Fibroblast of lung (primary cell): ENCODE data around the gene MSI2. TPM values are rescaled to one million over a fixed set of nuclear protein-coding genes. Genes with fewer than 3 reads are reported as not detected.
"Not testable (repeated sequence)": the region's sequence is repeated elsewhere in the genome, so short reads cannot be mapped to it uniquely, and the experiment has no call there.

ENCODE experiments used
- DNase-seq, 2 donors: peaks; one replicate each; pipeline versions ENCODE4 v3.0.0 to v3.0.0-alpha.2; 2010; ENCODE audit warnings: low read depth in 2 of 2
- H2AFZ ChIP-seq: 2 replicates; pipeline ENCODE4 v1.5.1; 2012; ENCODE audit warnings: low read length, control low read depth, inconsistent platforms
- H3K27ac ChIP-seq: 2 replicates; pipeline ENCODE4 v1.5.1; 2011; ENCODE audit warnings: low read length, control low read depth; ENCODE audit not compliant: insufficient read depth
- H3K27me3 ChIP-seq: 2 replicates; pipeline ENCODE4 v1.5.1; 2011; ENCODE audit warnings: mild to moderate bottlenecking, low read length; ENCODE audit not compliant: control insufficient read depth, insufficient read depth
- H3K36me3 ChIP-seq: 2 replicates; pipeline ENCODE4 v1.5.1; 2011; ENCODE audit warnings: low read length; ENCODE audit not compliant: control insufficient read depth, insufficient read depth
- H3K4me1 ChIP-seq: 2 replicates; pipeline ENCODE4 v1.5.1; 2011; ENCODE audit warnings: low read length; ENCODE audit not compliant: control insufficient read depth, insufficient read depth; ENCODE audit errors: extremely low read depth
- H3K4me2 ChIP-seq: 2 replicates; pipeline ENCODE4 v1.5.1; 2011; ENCODE audit warnings: low read length, control low read depth; ENCODE audit not compliant: insufficient read depth; ENCODE audit errors: extremely low read depth
- H3K4me3 ChIP-seq, 4 experiments: fragments of 200-600 bp in 1 of 4; sonication (generic) in 1 of 4; replicated peaks in 1 of 4; 2 replicates each; pipeline ENCODE4 v1.5.1; 2011 to 2016; ENCODE audit warnings: low read length in 4 of 4, low read depth in 3 of 4, mild to moderate bottlenecking in 3 of 4, control low read depth in 2 of 4, inconsistent platforms in 1 of 4, mixed read lengths in 1 of 4; ENCODE audit not compliant: insufficient read depth in 1 of 4; ENCODE audit errors: control extremely low read depth in 1 of 4
- H3K79me2 ChIP-seq: 2 replicates; pipeline ENCODE4 v1.5.1; 2012; ENCODE audit warnings: mild to moderate bottlenecking, low read length, inconsistent platforms; ENCODE audit not compliant: control insufficient read depth, insufficient read depth
- H3K9ac ChIP-seq: 2 replicates; pipeline ENCODE4 v1.5.1; 2011; ENCODE audit warnings: mild to moderate bottlenecking, low read length, control low read depth; ENCODE audit not compliant: insufficient read depth
- H3K9me3 ChIP-seq: 2 replicates; pipeline ENCODE4 v1.5.1; 2012; ENCODE audit warnings: low read depth, low read length; ENCODE audit not compliant: control insufficient read depth, insufficient read depth
- H4K20me1 ChIP-seq: 2 replicates; pipeline ENCODE4 v1.5.1; 2011; ENCODE audit warnings: low read length; ENCODE audit not compliant: control insufficient read depth, insufficient read depth; ENCODE audit errors: extremely low read depth
- EZH2 ChIP-seq: IDR thresholded peaks from 2 replicates; pipeline ENCODE4 v1.5.1; 2012; ENCODE audit warnings: low read length, control low read depth, mild to moderate bottlenecking; ENCODE audit errors: missing control alignments
- polyA plus RNA-seq, 2 donors: library from polyadenylated mRNA; depleted of rRNA in 1 of 2; stranded (reverse) in 1 of 2; unstranded in 1 of 2; fragments of >200 nt; gene quantifications; 2 replicates each; pipeline ENCODE4 v1.2.1, GENCODE V29; 2011 to 2012; ENCODE audit warnings: missing spikeins in 1 of 2
- total RNA-seq: library from RNA; depleted of rRNA; stranded (reverse); fragments of >200 nt; gene quantifications from 2 replicates; pipeline ENCODE4 v1.2.1, GENCODE V29; 2014
- TF ChIP-seq, protein P1 (sequence below), 2 donors: IDR thresholded peaks in 1 of 2; conservative IDR thresholded peaks in 1 of 2; 1 replicate in 1 of 2; 2 replicates in 1 of 2; pipeline ENCODE4 v1.5.1; 2011 to 2012; ENCODE audit warnings: low read length in 2 of 2, control low read depth in 1 of 2, inconsistent platforms in 1 of 2, low read depth in 1 of 2, mild to moderate bottlenecking in 1 of 2

Gene MSI2
- total and polyA plus RNA-seq, 2 donors (not counting 1 experiment from before 2014, with no cell fraction given) = 6.8 to 14.2 TPM

DNA sequence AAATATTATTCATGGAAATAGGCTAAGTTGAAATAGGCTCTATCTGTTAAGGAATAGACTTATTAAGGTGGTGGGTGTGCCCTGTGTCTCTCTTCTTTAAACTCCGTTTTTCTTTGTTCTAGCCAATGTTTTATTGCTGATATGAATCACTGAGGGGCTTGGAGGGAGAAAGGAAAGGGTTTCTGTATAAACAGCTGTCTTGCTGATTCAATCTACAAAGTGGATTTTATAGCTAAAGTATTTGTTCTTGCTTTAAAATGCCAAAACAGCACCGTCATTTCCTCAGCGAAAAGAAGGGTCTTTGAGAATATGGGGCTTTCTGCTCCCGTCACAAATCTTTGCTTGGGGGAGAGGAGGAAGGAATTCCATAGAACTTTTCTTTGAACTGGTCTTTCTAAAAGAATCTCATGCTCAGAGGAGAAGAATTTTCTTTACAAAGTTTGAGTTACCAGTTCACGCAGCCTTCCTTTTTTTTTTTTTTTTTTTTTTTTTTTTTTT lies 39.3 kb downstream of the MSI2 start:
- Histone ChIP-seq H4K20me1 (no peaks in the 10 kb centered on the region), H3K9ac (no peak overlapping the region), H3K9me3 (no peaks in the 10 kb centered on the region), H3K27me3 (no peaks in the 10 kb centered on the region), H3K4me3 (no peak overlapping the region), H2AFZ (no peak overlapping the region), H3K79me2 (no peaks in the 10 kb centered on the region), H3K4me2 (no peak overlapping the region), H3K27ac (no peak overlapping the region), H3K36me3 (no peaks in the 10 kb centered on the region), H3K4me1 (no peaks in the 10 kb centered on the region)
- TF ChIP-seq EZH2 = no peak
- TF ChIP-seq, protein P1, sequence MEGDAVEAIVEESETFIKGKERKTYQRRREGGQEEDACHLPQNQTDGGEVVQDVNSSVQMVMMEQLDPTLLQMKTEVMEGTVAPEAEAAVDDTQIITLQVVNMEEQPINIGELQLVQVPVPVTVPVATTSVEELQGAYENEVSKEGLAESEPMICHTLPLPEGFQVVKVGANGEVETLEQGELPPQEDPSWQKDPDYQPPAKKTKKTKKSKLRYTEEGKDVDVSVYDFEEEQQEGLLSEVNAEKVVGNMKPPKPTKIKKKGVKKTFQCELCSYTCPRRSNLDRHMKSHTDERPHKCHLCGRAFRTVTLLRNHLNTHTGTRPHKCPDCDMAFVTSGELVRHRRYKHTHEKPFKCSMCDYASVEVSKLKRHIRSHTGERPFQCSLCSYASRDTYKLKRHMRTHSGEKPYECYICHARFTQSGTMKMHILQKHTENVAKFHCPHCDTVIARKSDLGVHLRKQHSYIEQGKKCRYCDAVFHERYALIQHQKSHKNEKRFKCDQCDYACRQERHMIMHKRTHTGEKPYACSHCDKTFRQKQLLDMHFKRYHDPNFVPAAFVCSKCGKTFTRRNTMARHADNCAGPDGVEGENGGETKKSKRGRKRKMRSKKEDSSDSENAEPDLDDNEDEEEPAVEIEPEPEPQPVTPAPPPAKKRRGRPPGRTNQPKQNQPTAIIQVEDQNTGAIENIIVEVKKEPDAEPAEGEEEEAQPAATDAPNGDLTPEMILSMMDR (conservative IDR thresholded peaks at IDR 0.05 in 1 of 2, IDR thresholded peaks at IDR 0.05 in 1 of 2; ENCODE audit: low read depth in 1 of 2, low read length in 2 of 2) = no peak
- DNase-seq = peak; percentile 31 to 82

DNA sequence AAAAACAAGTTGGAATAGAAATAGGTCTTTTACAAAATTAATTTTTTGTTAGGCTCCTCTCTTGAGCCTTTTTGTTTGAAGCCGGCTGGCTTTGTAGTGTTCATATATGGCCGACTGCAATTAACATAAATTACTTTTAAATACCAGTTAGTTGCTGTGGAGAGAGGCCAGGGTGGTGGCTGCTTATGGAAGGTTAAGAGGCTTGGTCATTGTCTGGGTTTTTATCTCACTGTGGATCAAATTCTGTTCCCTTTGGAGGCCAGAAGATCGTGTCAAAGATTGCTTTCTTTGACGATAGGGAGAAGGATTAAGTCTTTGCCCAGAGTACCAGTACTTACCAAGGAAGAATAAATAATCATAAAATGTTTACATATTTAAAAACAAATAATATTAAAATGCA lies 39.9 kb downstream of the MSI2 start:
- TF ChIP-seq, protein P1 (conservative IDR thresholded peaks at IDR 0.05 in 1 of 2, IDR thresholded peaks at IDR 0.05 in 1 of 2; ENCODE audit: low read depth in 1 of 2, low read length in 2 of 2) = no peak
- no peak for TF ChIP-seq EZH2
- no peak overlapping the region for H2AFZ ChIP-seq
- H3K36me3 ChIP-seq = no peaks in the 10 kb centered on the region
- no peak overlapping the region for H3K9ac ChIP-seq
- H4K20me1 ChIP-seq = no peaks in the 10 kb centered on the region
- H3K4me2 ChIP-seq = no peak overlapping the region
- no peaks in the 10 kb centered on the region for H3K4me1 ChIP-seq
- peak in 1 of 2 donors; percentile 40 for DNase-seq
- H3K9me3 ChIP-seq = no peaks in the 10 kb centered on the region
- H3K79me2 ChIP-seq = no peaks in the 10 kb centered on the region
- no peak overlapping the region for H3K27ac ChIP-seq
- H3K4me3 ChIP-seq = no peak overlapping the region
- no peaks in the 10 kb centered on the region for H3K27me3 ChIP-seq

DNA sequence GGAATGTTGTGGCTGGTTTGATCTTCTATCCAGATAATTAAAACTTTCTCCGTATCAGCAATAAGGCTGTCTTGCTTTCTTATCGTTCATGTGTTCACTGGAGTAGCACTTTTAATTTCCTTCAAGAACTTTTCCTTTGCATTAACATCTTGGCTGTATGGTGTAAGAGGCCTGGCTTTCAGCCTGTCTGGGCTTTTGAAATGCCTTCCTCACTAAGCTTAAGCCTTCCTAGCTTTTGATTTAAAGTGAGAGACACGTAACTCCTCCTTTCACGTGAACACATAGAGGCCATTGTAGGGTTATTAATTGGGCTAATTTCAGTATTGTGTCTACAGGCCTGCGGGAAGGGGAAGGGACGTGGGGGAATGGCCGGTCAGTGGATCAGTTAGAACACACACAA lies 42.9 kb downstream of the MSI2 start:
- Histone ChIP-seq H3K4me2 (no peak overlapping the region), H3K4me1 (no peaks in the 10 kb centered on the region), H3K9ac (no peak overlapping the region), H4K20me1 (no peaks in the 10 kb centered on the region), H3K4me3 (no peak overlapping the region), H3K79me2 (no peaks in the 10 kb centered on the region), H3K27me3 (no peaks in the 10 kb centered on the region), H3K9me3 (no peaks in the 10 kb centered on the region), H2AFZ (no peak overlapping the region), H3K27ac (no peak overlapping the region), H3K36me3 (no peaks in the 10 kb centered on the region)
- TF ChIP-seq, protein P1 (conservative IDR thresholded peaks at IDR 0.05 in 1 of 2, IDR thresholded peaks at IDR 0.05 in 1 of 2; ENCODE audit: low read depth in 1 of 2, low read length in 2 of 2) = no peak
- no peak for TF ChIP-seq EZH2
- DNase-seq = no peak

DNA sequence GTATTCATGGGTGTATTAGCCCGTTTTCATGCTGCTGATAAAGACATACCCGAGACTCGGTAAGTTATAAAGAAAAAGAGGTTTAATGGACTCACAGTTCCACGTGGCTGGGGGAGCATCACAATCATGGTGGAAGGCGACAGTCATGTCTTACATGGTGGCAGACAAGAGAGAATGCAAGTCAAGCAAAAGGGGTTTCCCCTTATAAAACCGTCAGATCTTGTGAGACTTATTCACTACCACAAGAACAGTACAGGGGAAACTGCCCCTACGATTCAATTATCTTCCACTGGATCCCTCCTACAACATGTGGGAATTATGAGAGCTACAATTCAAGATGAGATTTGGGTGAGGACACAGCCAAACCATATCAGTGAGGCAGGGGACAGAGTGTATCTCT lies 44.3 kb downstream of the MSI2 start:
- not testable (repeated sequence) for H3K79me2 ChIP-seq, H3K27ac ChIP-seq, H3K27me3 ChIP-seq, H3K4me1 ChIP-seq, H3K4me2 ChIP-seq, H3K36me3 ChIP-seq, H4K20me1 ChIP-seq, H2AFZ ChIP-seq, H3K9me3 ChIP-seq, DNase-seq, H3K9ac ChIP-seq, H3K4me3 ChIP-seq
